Mesenchymal stem cell (in vitro differentiated cells and primary cell): ENCODE data around the gene COP1.

Experiments used
- DNase-seq: peaks from one replicate; pipeline ENCODE4 v3.0.0-alpha.2; 2013
- H2AFZ ChIP-seq: one replicate; pipeline ENCODE4 v1.6.1; 2013; ENCODE audit warnings: low read depth, mild to moderate bottlenecking, control low read depth, inconsistent platforms, low read length, moderate library complexity
- H2AK5ac ChIP-seq: 2 replicates; pipeline ENCODE4 v1.6.1; 2013; ENCODE audit warnings: low read length, moderate library complexity, mild to moderate bottlenecking, inconsistent platforms; ENCODE audit not compliant: severe bottlenecking
- H2BK120ac ChIP-seq: one replicate; pipeline ENCODE4 v1.6.1; 2013; ENCODE audit warnings: low read depth, mild to moderate bottlenecking, inconsistent platforms, low read length, moderate library complexity
- H2BK12ac ChIP-seq, 2 experiments: one replicate each; pipeline ENCODE4 v1.6.1; 2013; ENCODE audit warnings: inconsistent platforms in 2 of 2, low read length in 2 of 2, mild to moderate bottlenecking in 2 of 2, moderate library complexity in 2 of 2, control low read depth in 1 of 2
- H2BK15ac ChIP-seq: one replicate; pipeline ENCODE4 v1.6.1; 2013; ENCODE audit warnings: mild to moderate bottlenecking, low read depth, inconsistent platforms; ENCODE audit not compliant: poor library complexity, severe bottlenecking
- H2BK5ac ChIP-seq: 2 replicates; pipeline ENCODE4 v1.6.1; 2013; ENCODE audit warnings: low read depth, mild to moderate bottlenecking, low read length, control low read depth, inconsistent platforms; ENCODE audit not compliant: poor library complexity, severe bottlenecking
- H3K14ac ChIP-seq, 2 experiments: one replicate each; pipeline ENCODE4 v1.6.1; 2013; ENCODE audit warnings: inconsistent platforms in 2 of 2, low read length in 2 of 2, control low read depth in 1 of 2, mild to moderate bottlenecking in 1 of 2, moderate library complexity in 1 of 2
- H3K18ac ChIP-seq, 2 experiments: one replicate each; pipeline ENCODE4 v1.6.1; 2013; ENCODE audit warnings: inconsistent platforms in 2 of 2, low read length in 2 of 2, control low read depth in 1 of 2, low read depth in 1 of 2, mild to moderate bottlenecking in 1 of 2
- H3K23ac ChIP-seq, 2 experiments: one replicate each; pipeline ENCODE4 v1.6.1; 2013; ENCODE audit warnings: inconsistent platforms in 2 of 2, low read length in 2 of 2, mild to moderate bottlenecking in 2 of 2, moderate library complexity in 2 of 2, control low read depth in 1 of 2
- H3K27ac ChIP-seq: 2 replicates; pipeline ENCODE4 v1.5.1; 2013; ENCODE audit warnings: mild to moderate bottlenecking, moderate library complexity, low read length, control low read depth, inconsistent platforms; ENCODE audit not compliant: poor library complexity, severe bottlenecking
- H3K27me3 ChIP-seq, 2 experiments: 2 replicates each; pipeline versions ENCODE4 v1.6.1 to v1.7.0; 2013; ENCODE audit warnings: low read length in 2 of 2, mild to moderate bottlenecking in 2 of 2, moderate library complexity in 2 of 2, control low read depth in 1 of 2, inconsistent platforms in 1 of 2; ENCODE audit not compliant: control insufficient read depth in 1 of 2, insufficient read depth in 1 of 2
- H3K36me3 ChIP-seq, 2 experiments: 2 replicates each; pipeline versions ENCODE4 v1.6.1 to v1.7.0; 2013; ENCODE audit warnings: low read length in 2 of 2, control low read depth in 1 of 2, inconsistent platforms in 1 of 2, low read depth in 1 of 2, mild to moderate bottlenecking in 1 of 2; ENCODE audit not compliant: insufficient read depth in 2 of 2, control insufficient read depth in 1 of 2
- H3K4ac ChIP-seq, 2 experiments: one replicate each; pipeline ENCODE4 v1.6.1; 2013; ENCODE audit warnings: inconsistent platforms in 2 of 2, low read length in 2 of 2, mild to moderate bottlenecking in 2 of 2, moderate library complexity in 2 of 2, control low read depth in 1 of 2, low read depth in 1 of 2
- H3K4me1 ChIP-seq: 2 replicates; pipeline ENCODE4 v1.6.1; 2013; ENCODE audit warnings: low read depth, low read length, control low read depth; ENCODE audit not compliant: control insufficient read depth, insufficient read depth
- H3K4me2 ChIP-seq: 2 replicates; pipeline ENCODE4 v1.6.1; 2013; ENCODE audit warnings: low read length, mild to moderate bottlenecking, inconsistent platforms; ENCODE audit not compliant: poor library complexity, severe bottlenecking
- H3K4me3 ChIP-seq, 2 experiments: 2 replicates each; pipeline versions ENCODE4 v1.5.1 to v1.7.0; 2013; ENCODE audit warnings: low read length in 2 of 2, mild to moderate bottlenecking in 2 of 2, control low read depth in 1 of 2, low read depth in 1 of 2; ENCODE audit not compliant: insufficient read depth in 1 of 2
- H3K79me1 ChIP-seq: replicated peaks from 2 replicates; pipeline ENCODE4 v1.6.1; 2013; ENCODE audit warnings: mild to moderate bottlenecking, control low read depth, low read length, inconsistent platforms; ENCODE audit not compliant: poor library complexity, severe bottlenecking
- H3K9ac ChIP-seq: 2 replicates; pipeline ENCODE4 v1.7.0; 2013; ENCODE audit warnings: mild to moderate bottlenecking, low read length, moderate library complexity
- H3K9me3 ChIP-seq: 2 replicates; pipeline ENCODE4 v1.7.0; 2013; ENCODE audit warnings: mild to moderate bottlenecking, low read length; ENCODE audit not compliant: control insufficient read depth
- H4K8ac ChIP-seq: one replicate; pipeline ENCODE4 v1.6.1; 2013; ENCODE audit warnings: inconsistent platforms, mild to moderate bottlenecking, low read length, moderate library complexity
- H4K91ac ChIP-seq: one replicate; pipeline ENCODE4 v1.6.1; 2013; ENCODE audit warnings: mild to moderate bottlenecking, low read length, inconsistent platforms
- WGBS: methylation state at CpG from one replicate; pipeline ENCODE4 v1.1.7; 2013; ENCODE audit warnings: mixed read lengths; 5-methylcytosine and 5-hydroxymethylcytosine counted together

The COP1 gene

DNA sequence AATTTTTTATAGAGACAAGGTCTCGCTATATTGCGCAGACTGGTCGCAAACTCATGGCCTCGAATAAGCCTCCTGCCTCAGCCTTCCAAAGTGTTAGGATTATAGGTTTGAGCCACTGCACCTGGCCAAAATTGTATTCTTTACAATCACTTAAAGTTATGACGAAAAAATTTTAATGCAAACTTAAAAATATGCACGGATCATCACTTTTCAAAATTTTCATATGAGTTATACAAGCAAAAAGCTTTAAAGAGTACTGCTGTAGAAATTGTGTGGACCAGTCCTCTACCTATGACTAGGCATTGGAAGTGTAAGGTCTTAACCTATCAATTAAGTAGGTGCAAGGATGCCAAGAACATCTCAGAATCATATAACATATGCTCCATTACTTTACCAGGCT, 34.9 kb downstream of the COP1 start:
- Histone ChIP-seq H3K79me1 (peaks cover 20% of the 10 kb centered on the region), H2BK12ac (no peak overlapping the region), H2AK5ac (no peak overlapping the region), H3K14ac (no peak overlapping the region), H2AFZ (no peak overlapping the region), H2BK5ac (no peak overlapping the region), H3K4me3 (no peak overlapping the region), H3K4ac (no peak overlapping the region), H3K9ac (no peak overlapping the region), H3K18ac (no peak overlapping the region), H3K4me2 (no peak overlapping the region), H2BK15ac (no peak overlapping the region), H3K4me1 (no peaks in the 10 kb centered on the region), H3K27me3 (no peaks in the 10 kb centered on the region), H3K23ac (no peak overlapping the region), H2BK120ac (no peak overlapping the region), H4K8ac (no peak overlapping the region), H3K27ac (no peak overlapping the region), H4K91ac (no peak overlapping the region), H3K9me3 (peaks cover 7% of the 10 kb centered on the region), H3K36me3 (peaks cover 8 to 53% of the 10 kb centered on the region in 2 experiments)
- WGBS = 100% methylated on average over 5 of the region's 6 CpGs
- DNase-seq = no peak

- Histone ChIP-seq H3K4me1 (no peaks in the 10 kb centered on the region), H2BK15ac (no peak overlapping the region), H2BK120ac (no peak overlapping the region), H3K79me1 (peaks cover 17% of the 10 kb centered on the region), H3K4ac (no peak overlapping the region), H3K14ac (no peak overlapping the region), H3K27ac (no peak overlapping the region), H3K9ac (no peak overlapping the region), H3K4me3 (no peak overlapping the region), H4K91ac (no peak overlapping the region), H3K9me3 (peaks cover 7% of the 10 kb centered on the region), H2BK5ac (no peak overlapping the region), H3K23ac (no peak overlapping the region), H3K36me3 (peaks cover 7 to 51% of the 10 kb centered on the region in 2 experiments), H3K18ac (no peak overlapping the region), H3K27me3 (no peaks in the 10 kb centered on the region), H4K8ac (no peak overlapping the region), H2AFZ (no peak overlapping the region), H3K4me2 (no peak overlapping the region), H2BK12ac (no peak overlapping the region), H2AK5ac (no peak overlapping the region)
- no peak for DNase-seq
- 100% methylated on average over 3 of the region's 4 CpGs for WGBS
Observed at GRCh38 chr1:176167210-176167609, 39.9 kb downstream of the COP1 start.

DNA sequence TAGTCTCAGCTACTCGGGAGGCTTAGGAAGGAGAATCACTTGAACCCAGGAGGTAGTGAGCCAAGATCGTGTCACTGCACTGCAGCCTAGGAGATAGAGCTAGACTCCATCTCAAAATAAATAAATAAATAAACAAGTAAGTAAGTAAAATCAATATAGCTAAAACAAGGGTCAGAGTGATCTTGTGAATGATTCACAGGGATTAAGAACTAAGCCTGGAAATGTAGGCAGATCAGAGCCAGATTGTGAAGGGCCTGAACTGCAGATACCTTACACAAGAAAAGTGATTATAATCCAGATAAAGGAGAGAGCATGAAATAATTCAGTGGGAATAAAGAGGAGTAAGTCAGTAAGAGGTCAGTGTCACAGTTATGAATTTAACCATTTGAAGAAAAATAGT, 41.5 kb downstream of the COP1 start:
- Histone ChIP-seq H3K18ac (no peak overlapping the region), H2BK12ac (no peak overlapping the region), H2BK120ac (no peak overlapping the region), H3K23ac (no peak overlapping the region), H3K9ac (no peak overlapping the region), H2AK5ac (no peak overlapping the region), H3K4me3 (no peak overlapping the region), H4K8ac (no peak overlapping the region), H3K4me1 (no peaks in the 10 kb centered on the region), H3K9me3 (peaks cover 7% of the 10 kb centered on the region), H3K4ac (no peak overlapping the region), H2AFZ (no peak overlapping the region), H2BK5ac (no peak overlapping the region), H4K91ac (no peak overlapping the region), H3K36me3 (peaks cover 5 to 55% of the 10 kb centered on the region in 2 experiments), H3K14ac (no peak overlapping the region), H3K27me3 (no peaks in the 10 kb centered on the region), H2BK15ac (no peak overlapping the region), H3K79me1 (peaks cover 17% of the 10 kb centered on the region), H3K27ac (no peak overlapping the region), H3K4me2 (no peak overlapping the region)
- no peak for DNase-seq
- WGBS = 100% methylated on average over 1 of the region's 2 CpGs

GRCh38 chr1:176164014-176164678, 42.9 kb downstream of the COP1 start:
- no peak overlapping the region for H3K4me3 ChIP-seq
- no peak overlapping the region for H4K91ac ChIP-seq
- 100% methylated on average over 1 of the region's 2 CpGs for WGBS
- no peak overlapping the region for H2BK5ac ChIP-seq
- H2BK120ac ChIP-seq = no peak overlapping the region
- H4K8ac ChIP-seq = no peak overlapping the region
- no peak for DNase-seq
- H3K18ac ChIP-seq = no peak overlapping the region
- H2BK15ac ChIP-seq = no peak overlapping the region
- H3K4ac ChIP-seq = no peak overlapping the region
- no peak overlapping the region for H2BK12ac ChIP-seq
- peaks cover 11% of the 10 kb centered on the region for H3K9me3 ChIP-seq
- H3K9ac ChIP-seq = no peak overlapping the region
- no peaks in the 10 kb centered on the region for H3K27me3 ChIP-seq
- peaks cover 3 to 52% of the 10 kb centered on the region in 2 experiments for H3K36me3 ChIP-seq
- peaks cover 12% of the 10 kb centered on the region for H3K79me1 ChIP-seq
- no peak overlapping the region for H2AFZ ChIP-seq
- no peak overlapping the region for H3K14ac ChIP-seq
- H3K4me1 ChIP-seq = no peaks in the 10 kb centered on the region
- no peak overlapping the region for H3K23ac ChIP-seq
- no peak overlapping the region for H3K27ac ChIP-seq
- no peak overlapping the region for H2AK5ac ChIP-seq
- H3K4me2 ChIP-seq = no peak overlapping the region
